CD4-positive, alpha-beta T cell treated with Interleukin-4 for 1 hour (primary cell): ENCODE results near the gene PRDM5.

Experiments used
- DNase-seq, 2 donors: peaks; one replicate each; pipeline ENCODE4 v3.0.0-alpha.2; 2020 to 2022

PRDM5 gene

DNA sequence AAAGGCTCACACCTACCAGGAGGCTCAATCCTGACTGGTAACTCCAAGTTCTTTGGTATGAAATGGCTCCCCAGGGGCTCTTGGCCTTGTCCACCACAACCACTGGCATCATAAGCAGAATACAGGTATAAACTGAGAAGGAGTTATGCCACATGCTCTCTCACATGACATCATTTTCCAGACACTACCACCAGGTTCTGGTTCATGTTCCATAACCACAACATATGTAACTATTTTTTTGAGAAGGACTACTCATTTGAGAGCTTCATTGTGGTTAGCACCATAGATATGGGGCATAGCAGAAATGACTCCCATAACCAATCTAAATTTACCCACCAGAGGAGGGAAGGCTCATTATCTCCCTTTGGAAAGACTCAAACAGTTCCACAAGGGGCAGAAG lies 19.6 kb downstream of the PRDM5 start:
- no peak for DNase-seq

DNA sequence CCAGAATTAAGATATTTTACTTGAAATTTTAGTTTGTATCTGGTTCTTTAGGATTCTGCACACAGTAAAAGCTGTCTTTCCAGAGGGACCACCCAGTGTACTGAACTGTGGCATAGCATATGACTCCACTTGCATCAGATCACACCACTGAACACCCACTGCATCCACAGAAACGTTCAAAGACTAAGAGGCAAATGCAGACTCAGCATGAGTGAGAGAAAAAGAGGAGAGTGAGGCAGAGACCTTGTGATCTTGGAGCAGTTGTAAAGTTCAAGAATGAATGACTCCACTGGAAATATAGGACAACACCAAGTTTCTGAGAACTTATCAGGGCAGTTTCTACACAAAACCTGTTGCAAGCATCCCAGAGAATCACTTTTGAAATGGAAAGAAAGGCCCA lies 20.8 kb downstream of the PRDM5 start:
- no peak for DNase-seq

- no peak for DNase-seq
Measured at GRCh38 chr4:120897981-120898719, 24.4 kb downstream of the PRDM5 start.

DNA sequence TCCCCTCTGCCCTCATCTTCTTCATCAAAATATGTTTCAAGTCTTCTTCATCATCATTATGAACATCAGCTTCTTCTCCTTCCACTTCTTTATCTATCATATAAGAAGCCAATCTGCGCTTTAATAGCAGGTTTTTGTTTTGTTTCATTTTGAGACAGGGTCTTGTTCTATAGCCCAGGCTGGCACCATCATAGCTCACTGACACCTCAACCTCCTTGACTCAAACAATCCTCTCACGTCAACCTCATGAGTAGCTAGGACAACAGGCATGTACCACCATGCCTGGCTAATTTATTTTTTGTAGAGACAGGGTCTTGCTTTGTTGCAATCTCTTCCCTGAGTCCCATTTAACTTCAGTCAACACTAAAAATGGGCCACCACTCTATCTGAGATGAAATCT lies 27.0 kb downstream of the PRDM5 start:
- no peak for DNase-seq

DNA sequence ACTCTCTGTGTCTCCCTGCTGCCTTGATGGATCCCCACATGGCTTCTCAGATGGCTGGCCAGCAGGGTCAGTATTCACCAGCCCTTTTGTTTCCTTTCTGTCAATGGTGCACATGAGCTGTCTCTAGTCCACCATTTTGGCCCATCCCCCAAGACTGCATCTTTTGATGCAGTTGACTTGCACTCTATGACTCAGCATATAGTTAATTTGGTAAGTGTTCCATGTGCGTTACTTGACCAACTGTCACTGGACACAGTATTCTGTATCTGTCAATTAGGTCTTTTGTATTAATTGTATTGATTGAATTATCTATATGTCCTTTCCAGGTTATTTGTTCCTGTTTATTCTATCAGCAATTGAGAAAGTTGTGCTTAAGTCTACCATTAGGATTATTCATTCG lies 29.2 kb downstream of the PRDM5 start:
- DNase-seq: no peak

DNA sequence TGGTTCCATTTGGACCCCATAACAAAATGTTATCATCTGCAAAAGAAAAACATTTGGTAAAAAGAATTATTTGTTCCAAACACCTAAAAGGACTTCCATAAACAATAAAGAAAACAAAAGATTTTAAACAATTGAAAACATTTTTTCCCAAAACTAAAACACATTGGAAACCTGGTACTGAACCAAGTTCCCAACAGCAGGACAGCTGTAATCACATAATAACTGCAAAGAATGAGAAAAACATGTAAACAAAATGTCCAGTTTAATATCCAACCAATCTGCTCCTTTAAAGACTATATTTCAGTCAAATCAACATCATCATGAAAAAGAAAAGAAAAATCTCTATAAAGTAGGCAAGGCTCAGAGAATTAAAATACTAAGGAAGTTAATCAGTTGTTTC lies 36.3 kb downstream of the PRDM5 start:
- no peak for DNase-seq

- DNase-seq: no peak
Measured at GRCh38 chr4:120881846-120882245, 40.7 kb downstream of the PRDM5 start.

DNA sequence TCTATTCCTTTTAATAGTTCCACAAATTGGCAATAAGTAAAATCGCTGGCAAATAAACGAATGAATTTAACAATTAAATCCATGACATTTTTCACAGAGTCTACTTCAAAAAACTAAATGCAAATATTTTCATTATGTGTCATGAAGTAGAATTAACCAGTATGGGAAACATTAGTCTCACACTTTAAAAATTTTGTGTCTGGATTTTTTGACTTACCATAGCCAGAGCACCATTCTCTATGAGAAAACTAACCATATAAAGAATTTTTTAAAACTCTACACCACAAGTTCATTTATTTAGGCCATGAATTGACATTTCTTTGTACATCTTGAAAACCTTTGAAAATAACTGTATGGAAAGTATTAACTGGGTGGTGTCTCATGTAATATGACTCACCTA lies 41.2 kb downstream of the PRDM5 start:
- no peak for DNase-seq

- DNase-seq: no peak
Measured at GRCh38 chr4:120877021-120877420, 45.5 kb downstream of the PRDM5 start.

DNA sequence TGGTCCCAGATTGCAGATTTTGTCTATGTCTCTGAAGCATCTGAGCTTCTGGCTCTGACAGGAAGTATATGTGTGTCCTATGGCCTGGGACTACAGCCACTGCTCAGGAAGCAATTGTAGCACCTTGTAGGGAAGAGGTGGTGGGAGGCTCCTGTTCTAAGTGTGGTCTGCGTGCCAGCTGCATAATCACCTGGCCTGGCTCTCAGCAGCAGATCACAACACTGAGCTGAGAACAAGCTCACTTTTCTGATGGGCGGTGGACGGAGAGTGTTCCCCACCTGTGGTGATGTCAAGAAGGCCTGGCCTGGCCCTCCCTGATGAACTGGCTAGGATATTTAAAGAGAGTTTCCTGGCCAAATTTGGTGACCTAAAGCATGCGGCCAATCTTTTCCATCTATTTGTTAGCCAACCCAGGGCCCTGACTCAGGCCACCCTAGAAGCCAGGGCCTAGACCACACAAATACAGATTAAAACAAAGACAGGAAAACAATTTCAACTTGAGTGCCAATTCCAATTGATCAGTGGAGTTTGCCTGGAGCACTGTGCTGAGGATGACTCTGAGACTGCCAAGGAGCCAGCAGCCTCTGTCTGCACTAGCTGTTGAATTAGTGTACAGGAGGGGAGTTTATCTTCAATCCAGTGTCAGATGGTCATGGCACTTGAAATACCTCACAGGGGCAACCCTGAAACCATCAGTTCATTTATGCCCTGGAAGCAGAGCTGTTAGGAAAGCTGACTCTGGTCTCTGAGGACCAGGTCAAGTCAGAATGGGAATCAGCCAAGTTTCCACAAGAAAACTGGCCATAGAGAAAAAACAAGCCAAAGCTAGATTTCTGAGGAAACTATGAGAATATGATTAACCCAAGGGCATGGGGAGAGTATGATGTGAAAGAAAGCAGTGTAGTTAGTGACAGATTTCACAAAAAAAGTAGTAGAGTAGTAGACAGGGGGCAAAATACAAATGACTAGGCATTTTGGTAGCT lies 47.4 kb downstream of the PRDM5 start:
- no peak for DNase-seq

DNA sequence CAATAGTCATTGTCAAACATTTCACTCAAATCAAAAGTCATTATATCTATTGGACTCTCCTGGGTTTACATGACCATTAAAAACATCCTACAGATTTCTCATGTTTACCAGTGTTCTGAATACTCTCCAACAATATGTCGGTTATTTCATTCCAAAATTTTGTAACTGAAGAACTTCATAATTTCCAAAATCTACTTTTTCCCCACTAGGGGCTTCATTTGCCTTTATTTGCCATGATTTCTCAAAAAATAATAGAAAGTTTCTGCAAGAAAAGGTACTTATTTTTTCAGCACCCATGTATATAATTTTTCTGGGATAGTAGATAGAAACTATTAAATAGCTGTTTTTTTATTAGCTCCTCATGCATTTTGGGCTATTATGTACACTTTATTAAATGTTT lies 49.0 kb downstream of the PRDM5 start:
- no peak for DNase-seq

- no peak for DNase-seq
Measured at GRCh38 chr4:120871173-120871572, 51.4 kb downstream of the PRDM5 start.

- no peak for DNase-seq
Measured at GRCh38 chr4:120870279-120870673, 52.2 kb downstream of the PRDM5 start.

DNA sequence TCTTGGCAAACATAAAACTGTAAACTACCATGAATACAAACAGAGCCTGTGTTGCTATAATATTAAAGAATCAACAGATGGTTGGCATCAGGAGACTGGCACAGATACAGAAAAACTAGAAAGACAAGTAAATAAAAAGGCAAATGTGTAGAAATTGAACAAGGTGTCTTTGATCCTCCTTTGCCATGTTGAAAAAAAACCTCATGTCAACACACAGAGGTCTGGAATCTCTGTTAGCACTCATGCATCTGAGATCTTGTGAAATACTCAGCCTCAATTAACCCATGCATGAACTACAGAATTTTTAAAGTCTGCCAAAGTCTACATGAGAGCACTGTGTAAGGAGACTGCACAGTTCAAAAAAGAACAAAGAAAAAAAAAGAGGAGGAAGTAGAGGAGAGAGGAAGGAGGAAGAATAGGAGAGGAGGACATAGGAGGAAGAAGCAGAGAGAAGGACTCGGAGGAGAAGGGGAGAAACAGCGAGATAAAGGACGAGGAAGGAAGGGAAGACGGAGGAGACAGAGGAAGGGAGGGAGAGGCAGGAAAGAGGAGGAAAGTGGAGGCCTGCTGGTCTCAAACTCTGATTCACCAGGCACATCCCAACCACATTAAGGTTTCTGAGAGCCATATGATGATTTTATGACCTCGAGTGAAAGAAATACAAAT lies 52.8 kb downstream of the PRDM5 start:
- DNase-seq: no peak

GRCh38 chr4:120867506-120867905 lies 55.0 kb downstream of the PRDM5 start:
- DNase-seq: no peak

- no peak for DNase-seq
Measured at GRCh38 chr4:120865985-120866384, 56.5 kb downstream of the PRDM5 start.

- no peak for DNase-seq
Measured at GRCh38 chr4:120864969-120865368, 57.6 kb downstream of the PRDM5 start.

DNA sequence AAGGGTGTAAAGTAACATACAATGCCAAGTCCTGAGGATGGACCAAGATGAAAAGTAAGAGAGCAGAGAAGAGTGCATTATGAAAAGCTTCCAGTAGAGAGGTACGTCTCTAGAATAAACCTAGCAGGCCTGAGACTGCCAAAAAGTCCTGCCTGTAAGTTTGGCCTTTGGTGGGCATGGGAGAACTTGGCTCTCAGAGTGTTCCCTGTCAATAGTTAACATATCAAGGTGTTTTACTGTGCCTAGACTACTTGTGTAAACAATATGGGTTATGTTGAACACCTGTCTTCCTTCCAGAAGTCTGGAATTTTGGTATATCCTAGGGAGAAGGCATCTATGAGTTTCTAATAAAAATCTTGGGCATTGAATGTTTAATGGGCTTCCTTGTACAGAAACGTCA lies 60.1 kb downstream of the PRDM5 start:
- no peak for DNase-seq

DNA sequence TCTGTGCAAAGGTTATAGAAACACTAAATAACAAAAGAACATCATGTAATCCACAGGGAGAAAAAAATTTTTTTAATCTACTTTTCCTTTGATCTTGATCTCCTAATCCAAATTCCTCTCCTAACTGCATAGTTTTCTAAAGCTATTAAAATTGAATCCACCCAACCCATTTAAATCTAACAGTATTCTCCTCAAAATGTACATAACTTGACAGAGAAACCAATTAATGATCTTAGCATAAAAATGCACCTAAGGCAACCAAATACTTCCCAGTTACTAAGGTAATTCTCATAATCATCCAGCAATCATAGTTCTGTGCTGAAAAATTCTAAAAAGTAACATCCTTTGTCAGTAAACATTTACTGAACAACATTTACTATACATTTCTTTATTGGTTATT lies 60.7 kb downstream of the PRDM5 start:
- DNase-seq: no peak

GRCh38 chr4:120858776-120859175 lies 63.8 kb downstream of the PRDM5 start:
- no peak for DNase-seq

GRCh38 chr4:120857312-120857711 lies 65.2 kb downstream of the PRDM5 start:
- no peak for DNase-seq

- DNase-seq: no peak
Measured at GRCh38 chr4:120856294-120856693, 66.2 kb downstream of the PRDM5 start.

- peak in 1 of 2 donors; percentile 2 for DNase-seq
Measured at GRCh38 chr4:120855307-120856001, 67.1 kb downstream of the PRDM5 start.
